ENCODE measurements around the gene EFCAB10.

DNA sequence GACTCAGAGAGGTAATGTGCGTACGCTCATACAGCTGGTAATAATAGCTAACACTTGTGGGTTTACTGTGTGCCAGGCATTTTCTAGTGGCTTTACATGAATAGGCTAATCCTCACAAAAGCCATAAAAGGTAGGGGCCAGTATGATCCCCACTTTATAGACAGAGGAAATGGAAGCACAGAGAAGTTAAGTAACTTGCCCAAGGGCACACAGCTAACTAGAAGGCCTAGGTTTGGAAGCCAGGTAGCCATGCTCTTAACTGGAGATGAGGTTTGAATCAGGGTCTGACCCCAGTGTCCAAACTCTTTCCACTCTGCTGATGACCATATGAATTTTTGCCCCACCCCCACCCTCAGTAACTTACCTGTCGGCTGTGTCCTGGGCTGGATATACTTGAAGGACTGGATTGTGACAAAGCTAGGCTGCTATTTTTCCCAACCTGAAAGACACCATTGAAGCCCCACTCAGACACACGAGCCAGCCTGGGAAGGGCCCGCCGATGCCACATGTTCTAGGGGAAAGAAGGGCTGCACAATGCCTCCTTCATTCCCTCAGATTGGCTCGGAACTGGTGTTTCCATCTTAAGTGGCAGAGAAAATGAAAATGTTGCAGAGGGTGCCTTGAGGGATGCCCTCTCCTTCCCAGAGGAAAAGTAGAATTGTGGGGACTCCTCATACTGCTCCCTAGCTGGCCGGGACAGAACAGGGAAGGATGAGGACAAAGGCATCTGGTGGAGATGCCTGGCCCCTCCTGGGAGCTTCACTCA, 29.1 kb upstream of the EFCAB10 start:
- TF ChIP-seq, protein P1, sequence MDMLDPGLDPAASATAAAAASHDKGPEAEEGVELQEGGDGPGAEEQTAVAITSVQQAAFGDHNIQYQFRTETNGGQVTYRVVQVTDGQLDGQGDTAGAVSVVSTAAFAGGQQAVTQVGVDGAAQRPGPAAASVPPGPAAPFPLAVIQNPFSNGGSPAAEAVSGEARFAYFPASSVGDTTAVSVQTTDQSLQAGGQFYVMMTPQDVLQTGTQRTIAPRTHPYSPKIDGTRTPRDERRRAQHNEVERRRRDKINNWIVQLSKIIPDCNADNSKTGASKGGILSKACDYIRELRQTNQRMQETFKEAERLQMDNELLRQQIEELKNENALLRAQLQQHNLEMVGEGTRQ (IDR thresholded peaks at IDR 0.05; ENCODE audit: low read depth, low read length): no peak
- TF ChIP-seq, protein P1 (CRISPR knock-in tag; IDR thresholded peaks at IDR 0.05; ENCODE audit: borderline replicate concordance): no peak
- no peak for TF ChIP-seq NFE2 (CRISPR knock-in tag; IDR thresholded peaks at IDR 0.05)
- TF ChIP-seq, protein P2, sequence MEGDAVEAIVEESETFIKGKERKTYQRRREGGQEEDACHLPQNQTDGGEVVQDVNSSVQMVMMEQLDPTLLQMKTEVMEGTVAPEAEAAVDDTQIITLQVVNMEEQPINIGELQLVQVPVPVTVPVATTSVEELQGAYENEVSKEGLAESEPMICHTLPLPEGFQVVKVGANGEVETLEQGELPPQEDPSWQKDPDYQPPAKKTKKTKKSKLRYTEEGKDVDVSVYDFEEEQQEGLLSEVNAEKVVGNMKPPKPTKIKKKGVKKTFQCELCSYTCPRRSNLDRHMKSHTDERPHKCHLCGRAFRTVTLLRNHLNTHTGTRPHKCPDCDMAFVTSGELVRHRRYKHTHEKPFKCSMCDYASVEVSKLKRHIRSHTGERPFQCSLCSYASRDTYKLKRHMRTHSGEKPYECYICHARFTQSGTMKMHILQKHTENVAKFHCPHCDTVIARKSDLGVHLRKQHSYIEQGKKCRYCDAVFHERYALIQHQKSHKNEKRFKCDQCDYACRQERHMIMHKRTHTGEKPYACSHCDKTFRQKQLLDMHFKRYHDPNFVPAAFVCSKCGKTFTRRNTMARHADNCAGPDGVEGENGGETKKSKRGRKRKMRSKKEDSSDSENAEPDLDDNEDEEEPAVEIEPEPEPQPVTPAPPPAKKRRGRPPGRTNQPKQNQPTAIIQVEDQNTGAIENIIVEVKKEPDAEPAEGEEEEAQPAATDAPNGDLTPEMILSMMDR (CRISPR knock-in tag; IDR thresholded peaks at IDR 0.05): no peak
- no peak for TF ChIP-seq EP300 (IDR thresholded peaks at IDR 0.05; ENCODE audit: low read depth in 2 of 2, low read length in 2 of 2)
- no peak for TF ChIP-seq EP300 (CRISPR knock-in tag; IDR thresholded peaks at IDR 0.05; ENCODE audit: borderline replicate concordance)
- no peak for TF ChIP-seq FOXO1 (CRISPR knock-in tag; IDR thresholded peaks at IDR 0.05)
- TF ChIP-seq, protein P3, sequence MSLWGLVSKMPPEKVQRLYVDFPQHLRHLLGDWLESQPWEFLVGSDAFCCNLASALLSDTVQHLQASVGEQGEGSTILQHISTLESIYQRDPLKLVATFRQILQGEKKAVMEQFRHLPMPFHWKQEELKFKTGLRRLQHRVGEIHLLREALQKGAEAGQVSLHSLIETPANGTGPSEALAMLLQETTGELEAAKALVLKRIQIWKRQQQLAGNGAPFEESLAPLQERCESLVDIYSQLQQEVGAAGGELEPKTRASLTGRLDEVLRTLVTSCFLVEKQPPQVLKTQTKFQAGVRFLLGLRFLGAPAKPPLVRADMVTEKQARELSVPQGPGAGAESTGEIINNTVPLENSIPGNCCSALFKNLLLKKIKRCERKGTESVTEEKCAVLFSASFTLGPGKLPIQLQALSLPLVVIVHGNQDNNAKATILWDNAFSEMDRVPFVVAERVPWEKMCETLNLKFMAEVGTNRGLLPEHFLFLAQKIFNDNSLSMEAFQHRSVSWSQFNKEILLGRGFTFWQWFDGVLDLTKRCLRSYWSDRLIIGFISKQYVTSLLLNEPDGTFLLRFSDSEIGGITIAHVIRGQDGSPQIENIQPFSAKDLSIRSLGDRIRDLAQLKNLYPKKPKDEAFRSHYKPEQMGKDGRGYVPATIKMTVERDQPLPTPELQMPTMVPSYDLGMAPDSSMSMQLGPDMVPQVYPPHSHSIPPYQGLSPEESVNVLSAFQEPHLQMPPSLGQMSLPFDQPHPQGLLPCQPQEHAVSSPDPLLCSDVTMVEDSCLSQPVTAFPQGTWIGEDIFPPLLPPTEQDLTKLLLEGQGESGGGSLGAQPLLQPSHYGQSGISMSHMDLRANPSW (CRISPR knock-in tag; IDR thresholded peaks at IDR 0.05; ENCODE audit: borderline replicate concordance): no peak
- TF ChIP-seq CEBPB (IDR thresholded peaks at IDR 0.05; ENCODE audit: borderline replicate concordance, low read depth, low read length): no peak
- no peak for TF ChIP-seq ZNF879 (CRISPR knock-in tag; IDR thresholded peaks at IDR 0.05)
- TF ChIP-seq, protein P4, sequence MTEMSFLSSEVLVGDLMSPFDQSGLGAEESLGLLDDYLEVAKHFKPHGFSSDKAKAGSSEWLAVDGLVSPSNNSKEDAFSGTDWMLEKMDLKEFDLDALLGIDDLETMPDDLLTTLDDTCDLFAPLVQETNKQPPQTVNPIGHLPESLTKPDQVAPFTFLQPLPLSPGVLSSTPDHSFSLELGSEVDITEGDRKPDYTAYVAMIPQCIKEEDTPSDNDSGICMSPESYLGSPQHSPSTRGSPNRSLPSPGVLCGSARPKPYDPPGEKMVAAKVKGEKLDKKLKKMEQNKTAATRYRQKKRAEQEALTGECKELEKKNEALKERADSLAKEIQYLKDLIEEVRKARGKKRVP (CRISPR knock-in tag; IDR thresholded peaks at IDR 0.05): no peak
- no peak for TF ChIP-seq ZNF274 (CRISPR knock-in tag; IDR thresholded peaks at IDR 0.05)
- TF ChIP-seq RBAK (CRISPR knock-in tag; IDR thresholded peaks at IDR 0.05): no peak
